HG02610 (cell line): Measurements from ENCODE around the gene GRAP2.
"Not testable (repeated sequence)": the region's sequence is repeated elsewhere in the genome, so short reads cannot be mapped to it uniquely, and the experiment has no call there.

Experiments
- ATAC-seq: cut with Tn5 transposase; IDR thresholded peaks from one replicate; pipeline ENCODE4 v1.9.1; 2021; ENCODE audit warnings: mild to moderate bottlenecking, moderate library complexity; ENCODE audit not compliant: unreplicated experiment

The GRAP2 gene

GRCh38 chr22:39991159-39991860 is 90.4 kb downstream of the GRAP2 start:
- ATAC-seq = no peak

- ATAC-seq = no peak
Observed at GRCh38 chr22:39992088-39992826, 91.4 kb downstream of the GRAP2 start.

- not testable (repeated sequence) for ATAC-seq
Observed at GRCh38 chr22:39992894-39993293, 92.0 kb downstream of the GRAP2 start.

- no peak for ATAC-seq
Observed at GRCh38 chr22:39994041-39994565, 93.2 kb downstream of the GRAP2 start.

- ATAC-seq = no peak
Observed at GRCh38 chr22:39994566-39995392, 93.9 kb downstream of the GRAP2 start, which contains the start of gene FAM83F. Gene FAM83F, plus strand, starts transcription at chr22:39994954. Its CDS starts 89 bp downstream, at chr22:39995043.

- ATAC-seq = no peak
Observed at GRCh38 chr22:39995393-39996252, 94.7 kb downstream of the GRAP2 start.

- no peak for ATAC-seq
Observed at GRCh38 chr22:39996732-39997131, 95.8 kb downstream of the GRAP2 start.

- no peak for ATAC-seq
Observed at GRCh38 chr22:39997421-39997820, 96.5 kb downstream of the GRAP2 start.

GRCh38 chr22:39997939-39998726 is 97.2 kb downstream of the GRAP2 start:
- no peak for ATAC-seq

- ATAC-seq = no peak
Observed at GRCh38 chr22:39999144-39999757, 98.4 kb downstream of the GRAP2 start.

GRCh38 chr22:40000171-40000570 is 99.3 kb downstream of the GRAP2 start:
- no peak for ATAC-seq

GRCh38 chr22:40001106-40001505 is 100.2 kb downstream of the GRAP2 start:
- ATAC-seq = no peak

- no peak for ATAC-seq
Observed at GRCh38 chr22:40001800-40002577, 101.1 kb downstream of the GRAP2 start.

GRCh38 chr22:40002935-40003715 is 102.2 kb downstream of the GRAP2 start:
- no peak for ATAC-seq

GRCh38 chr22:40004836-40005235 is 104.0 kb downstream of the GRAP2 start:
- ATAC-seq = no peak

- ATAC-seq = no peak
Observed at GRCh38 chr22:40006641-40007040, 105.8 kb downstream of the GRAP2 start.
